ENCODE measurements around the gene RAB11FIP3. TPM values are rescaled to one million over a fixed set of nuclear protein-coding genes. Genes with fewer than 3 reads are reported as not detected.

RAB11FIP3 gene
- total and polyA plus RNA-seq, 2 of the 13 experiments (the other 11 are each of a cell fraction or from before 2014, with no cell fraction given): 34.3 to 57.6 TPM

DNA sequence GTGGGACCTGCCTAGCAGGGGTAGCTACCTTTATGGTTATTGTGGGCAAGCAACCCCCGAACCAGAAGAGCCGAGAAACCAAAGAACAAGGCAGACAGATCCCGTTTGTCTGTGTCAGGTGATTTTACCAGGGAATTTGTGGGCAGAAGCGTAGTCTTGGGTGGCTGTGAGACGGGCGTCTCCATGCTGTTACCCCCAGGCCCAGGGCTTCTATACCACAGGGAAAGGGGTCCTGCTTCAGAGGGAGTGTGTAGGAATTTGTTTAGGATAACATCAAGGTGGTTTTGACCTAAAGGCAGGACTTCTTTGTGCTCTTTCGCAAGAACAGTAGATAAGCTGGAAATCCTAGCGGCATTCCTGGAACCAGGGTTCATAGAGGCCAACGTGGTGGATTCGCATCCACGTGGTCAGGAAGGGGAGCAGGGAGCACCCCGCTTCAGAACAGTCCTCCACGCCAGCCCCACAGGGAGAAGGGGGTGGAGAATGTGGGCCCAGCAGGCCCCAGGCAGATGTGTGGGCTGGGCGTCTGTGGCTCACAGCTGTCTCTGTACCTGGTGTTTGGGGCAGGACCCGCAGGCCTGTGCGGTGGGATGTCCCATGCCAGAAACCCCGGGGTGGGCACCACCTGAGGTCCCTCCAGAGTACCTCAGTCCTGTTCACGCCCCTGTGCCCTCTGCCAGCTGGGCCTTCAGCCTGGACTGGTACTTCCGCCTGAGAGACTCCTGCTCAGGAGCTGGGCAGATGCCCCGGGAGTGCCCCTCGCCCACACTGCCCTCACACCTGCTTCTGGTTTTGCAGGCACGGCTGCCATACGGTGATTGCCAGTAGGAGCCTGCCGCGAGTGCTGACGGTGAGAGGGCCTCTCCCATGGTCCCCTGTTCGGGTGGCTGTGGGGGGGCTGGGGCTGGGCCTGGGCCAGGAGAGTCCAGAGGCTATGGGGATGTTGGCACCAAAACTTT is 19.6 kb upstream of the RAB11FIP3 start (continued):
- TF ChIP-seq, protein P1, sequence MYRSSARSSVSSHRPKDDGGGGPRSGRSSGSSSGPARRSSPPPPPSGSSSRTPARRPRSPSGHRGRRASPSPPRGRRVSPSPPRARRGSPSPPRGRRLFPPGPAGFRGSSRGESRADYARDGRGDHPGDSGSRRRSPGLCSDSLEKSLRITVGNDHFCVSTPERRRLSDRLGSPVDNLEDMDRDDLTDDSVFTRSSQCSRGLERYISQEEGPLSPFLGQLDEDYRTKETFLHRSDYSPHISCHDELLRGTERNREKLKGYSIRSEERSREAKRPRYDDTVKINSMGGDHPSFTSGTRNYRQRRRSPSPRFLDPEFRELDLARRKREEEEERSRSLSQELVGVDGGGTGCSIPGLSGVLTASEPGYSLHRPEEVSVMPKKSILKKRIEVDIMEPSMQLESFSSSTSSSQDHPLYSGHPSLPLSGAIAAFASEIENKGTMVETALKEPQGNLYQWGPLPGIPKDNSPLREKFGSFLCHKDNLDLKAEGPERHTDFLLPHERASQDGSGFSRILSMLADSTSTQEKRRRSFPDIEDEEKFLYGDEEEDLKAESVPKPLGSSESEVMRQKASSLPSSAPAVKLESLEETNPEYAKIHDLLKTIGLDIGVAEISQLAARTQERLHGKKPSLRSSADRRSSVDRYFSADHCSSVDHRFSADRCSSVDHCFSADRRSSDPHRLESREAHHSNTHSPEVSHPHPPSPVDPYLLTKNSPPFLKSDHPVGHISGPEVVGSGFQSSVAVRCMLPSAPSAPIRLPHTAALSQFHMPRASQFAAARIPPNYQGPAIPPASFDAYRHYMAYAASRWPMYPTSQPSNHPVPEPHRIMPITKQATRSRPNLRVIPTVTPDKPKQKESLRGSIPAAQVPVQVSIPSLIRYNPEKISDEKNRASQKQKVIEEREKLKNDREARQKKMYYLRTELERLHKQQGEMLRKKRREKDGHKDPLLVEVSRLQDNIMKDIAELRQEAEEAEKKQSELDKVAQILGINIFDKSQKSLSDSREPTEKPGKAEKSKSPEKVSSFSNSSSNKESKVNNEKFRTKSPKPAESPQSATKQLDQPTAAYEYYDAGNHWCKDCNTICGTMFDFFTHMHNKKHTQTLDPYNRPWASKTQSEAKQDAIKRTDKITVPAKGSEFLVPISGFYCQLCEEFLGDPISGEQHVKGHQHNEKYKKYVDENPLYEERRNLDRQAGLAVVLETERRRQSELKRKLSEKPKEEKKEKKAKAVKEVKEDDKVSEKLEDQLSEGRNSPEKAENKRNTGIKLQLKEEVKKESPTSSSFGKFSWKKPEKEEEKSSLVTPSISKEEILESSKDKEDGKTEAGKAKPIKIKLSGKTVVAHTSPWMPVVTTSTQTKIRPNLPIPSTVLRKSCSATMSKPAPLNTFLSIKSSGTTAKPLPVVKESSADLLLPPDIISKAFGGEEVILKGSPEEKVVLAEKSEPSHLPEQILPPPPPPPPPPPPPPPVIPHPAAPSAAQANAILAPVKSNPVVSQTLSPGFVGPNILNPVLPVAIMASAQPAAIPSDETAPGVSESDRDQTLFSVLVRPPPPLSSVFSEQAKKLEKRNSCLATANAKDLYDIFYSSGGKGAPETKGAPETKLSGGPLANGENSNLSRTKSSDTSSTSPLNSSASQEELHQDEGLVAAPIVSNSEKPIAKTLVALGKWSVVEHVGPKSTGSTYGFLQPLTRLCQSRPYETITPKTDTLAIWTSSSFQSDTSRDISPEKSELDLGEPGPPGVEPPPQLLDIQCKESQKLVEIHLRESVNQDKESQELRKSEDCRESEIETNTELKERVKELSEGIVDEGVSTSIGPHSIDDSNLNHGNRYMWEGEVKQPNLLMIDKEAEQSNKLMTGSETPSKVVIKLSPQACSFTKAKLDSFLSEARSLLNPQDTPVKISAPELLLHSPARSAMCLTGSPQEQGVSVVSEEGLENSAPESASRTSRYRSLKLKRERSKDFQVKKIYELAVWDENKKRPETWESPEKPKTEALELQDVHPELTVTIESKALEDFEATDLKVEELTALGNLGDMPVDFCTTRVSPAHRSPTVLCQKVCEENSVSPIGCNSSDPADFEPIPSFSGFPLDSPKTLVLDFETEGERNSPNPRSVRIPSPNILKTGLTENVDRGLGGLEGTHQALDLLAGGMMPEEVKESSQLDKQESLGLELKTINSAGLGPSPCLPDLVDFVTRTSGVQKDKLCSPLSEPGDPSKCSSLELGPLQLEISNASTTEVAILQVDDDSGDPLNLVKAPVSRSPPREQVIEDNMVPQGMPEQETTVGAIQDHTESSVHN (CRISPR knock-in tag; IDR thresholded peaks at IDR 0.05): 0 out of 2 replicates have a peak, but pooled peaks have one; percentile 32
- no peak for TF ChIP-seq ZMYM4 (CRISPR knock-in tag; IDR thresholded peaks at IDR 0.05)
- TF ChIP-seq MED8 (CRISPR knock-in tag; IDR thresholded peaks at IDR 0.05; ENCODE audit: insufficient replicate concordance): no peak
- TF ChIP-seq ZNF616 (CRISPR knock-in tag; IDR thresholded peaks at IDR 0.05; ENCODE audit: low read depth): no peak
- TF ChIP-seq, protein P2, sequence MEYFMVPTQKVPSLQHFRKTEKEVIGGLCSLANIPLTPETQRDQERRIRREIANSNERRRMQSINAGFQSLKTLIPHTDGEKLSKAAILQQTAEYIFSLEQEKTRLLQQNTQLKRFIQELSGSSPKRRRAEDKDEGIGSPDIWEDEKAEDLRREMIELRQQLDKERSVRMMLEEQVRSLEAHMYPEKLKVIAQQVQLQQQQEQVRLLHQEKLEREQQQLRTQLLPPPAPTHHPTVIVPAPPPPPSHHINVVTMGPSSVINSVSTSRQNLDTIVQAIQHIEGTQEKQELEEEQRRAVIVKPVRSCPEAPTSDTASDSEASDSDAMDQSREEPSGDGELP (IDR thresholded peaks at IDR 0.05; ENCODE audit: borderline replicate concordance, low read depth): no peak
- TF ChIP-seq ZNF589 (CRISPR knock-in tag; conservative IDR thresholded peaks at IDR 0.05): no peak
- no peak for TF ChIP-seq IRX3 (CRISPR knock-in tag; IDR thresholded peaks at IDR 0.05; ENCODE audit: borderline replicate concordance, low read depth)
- 0 out of 2 replicates have a peak, but pooled peaks have one; percentile 32 for TF ChIP-seq KDM5B (CRISPR knock-in tag; IDR thresholded peaks at IDR 0.05; ENCODE audit: borderline replicate concordance)
- 0 out of 2 replicates have a peak, but pooled peaks have one; percentile 49 for TF ChIP-seq RNF2 (conservative IDR thresholded peaks at IDR 0.05; ENCODE audit: low read depth)
- TF ChIP-seq MZF1 (CRISPR knock-in tag; IDR thresholded peaks at IDR 0.05; ENCODE audit: borderline replicate concordance): no peak
- TF ChIP-seq, protein P3, sequence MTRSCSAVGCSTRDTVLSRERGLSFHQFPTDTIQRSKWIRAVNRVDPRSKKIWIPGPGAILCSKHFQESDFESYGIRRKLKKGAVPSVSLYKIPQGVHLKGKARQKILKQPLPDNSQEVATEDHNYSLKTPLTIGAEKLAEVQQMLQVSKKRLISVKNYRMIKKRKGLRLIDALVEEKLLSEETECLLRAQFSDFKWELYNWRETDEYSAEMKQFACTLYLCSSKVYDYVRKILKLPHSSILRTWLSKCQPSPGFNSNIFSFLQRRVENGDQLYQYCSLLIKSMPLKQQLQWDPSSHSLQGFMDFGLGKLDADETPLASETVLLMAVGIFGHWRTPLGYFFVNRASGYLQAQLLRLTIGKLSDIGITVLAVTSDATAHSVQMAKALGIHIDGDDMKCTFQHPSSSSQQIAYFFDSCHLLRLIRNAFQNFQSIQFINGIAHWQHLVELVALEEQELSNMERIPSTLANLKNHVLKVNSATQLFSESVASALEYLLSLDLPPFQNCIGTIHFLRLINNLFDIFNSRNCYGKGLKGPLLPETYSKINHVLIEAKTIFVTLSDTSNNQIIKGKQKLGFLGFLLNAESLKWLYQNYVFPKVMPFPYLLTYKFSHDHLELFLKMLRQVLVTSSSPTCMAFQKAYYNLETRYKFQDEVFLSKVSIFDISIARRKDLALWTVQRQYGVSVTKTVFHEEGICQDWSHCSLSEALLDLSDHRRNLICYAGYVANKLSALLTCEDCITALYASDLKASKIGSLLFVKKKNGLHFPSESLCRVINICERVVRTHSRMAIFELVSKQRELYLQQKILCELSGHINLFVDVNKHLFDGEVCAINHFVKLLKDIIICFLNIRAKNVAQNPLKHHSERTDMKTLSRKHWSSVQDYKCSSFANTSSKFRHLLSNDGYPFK (CRISPR knock-in tag; IDR thresholded peaks at IDR 0.05; ENCODE audit: borderline replicate concordance): no peak; the same call in 1 of the 2 replicates
- TF ChIP-seq RXRB (CRISPR knock-in tag; IDR thresholded peaks at IDR 0.05; ENCODE audit: borderline replicate concordance): peak; percentile 95
- TF ChIP-seq MTA1 (CRISPR knock-in tag; IDR thresholded peaks at IDR 0.05; ENCODE audit: borderline replicate concordance): peak; percentile 90
- TF ChIP-seq RXRA (CRISPR knock-in tag; IDR thresholded peaks at IDR 0.05): peak; percentile 96
- TF ChIP-seq FLYWCH1 (CRISPR knock-in tag; IDR thresholded peaks at IDR 0.05): no peak
- TF ChIP-seq ZFP90 (CRISPR knock-in tag; IDR thresholded peaks at IDR 0.05; ENCODE audit: borderline replicate concordance): no peak
